C4-2B (cell line): ENCODE results near the gene SREBF2.

Experiments used
- CTCF ChIP-seq: fragments of 450-650 bp; conservative IDR thresholded peaks from 2 replicates; pipeline ENCODE4 v1.5.1; 2017; ENCODE audit warnings: mild to moderate bottlenecking
- ZFX ChIP-seq: fragments of 450-650 bp; IDR thresholded peaks from 2 replicates; pipeline ENCODE4 v1.6.1; 2017

- TF ChIP-seq CTCF, result no peak
- TF ChIP-seq ZFX, result no peak
These were observed 11.6 kb downstream of the SREBF2 start for GRCh38 chr22:41844513-41844912.
